GM23248 (cell line): ENCODE results near the gene HSPA12A. TPM values are rescaled to one million over a fixed set of nuclear protein-coding genes. Genes with fewer than 3 reads are reported as not detected.

Experiments used
- DNase-seq: peaks from one replicate; pipeline ENCODE4 v3.0.0-alpha.2; 2015
- H2AFZ ChIP-seq: fragments of 200-600 bp; sonication (generic); 2 replicates; pipeline ENCODE4 v1.6.1; 2016; ENCODE audit warnings: antibody characterized with exemption
- H3F3A ChIP-seq: fragments of 200-600 bp; sonication (generic); 2 replicates; pipeline ENCODE4 v1.6.1; 2016; ENCODE audit warnings: mild to moderate bottlenecking, antibody characterized with exemption, mixed run types; ENCODE audit not compliant: insufficient read depth
- H3K27ac ChIP-seq: fragments of 200-600 bp; sonication (generic); 2 replicates; pipeline ENCODE4 v1.5.1; 2016; ENCODE audit warnings: mild to moderate bottlenecking
- H3K27me3 ChIP-seq: fragments of 200-600 bp; sonication (generic); replicated peaks from 2 replicates; pipeline ENCODE4 v1.6.1; 2016; ENCODE audit warnings: mild to moderate bottlenecking; ENCODE audit not compliant: insufficient read depth
- H3K36me3 ChIP-seq: fragments of 200-600 bp; sonication (generic); 2 replicates; pipeline ENCODE4 v1.6.1; 2016; ENCODE audit warnings: low read depth, mild to moderate bottlenecking
- H3K4me1 ChIP-seq: fragments of 200-600 bp; sonication (generic); 2 replicates; pipeline ENCODE4 v1.6.1; 2016; ENCODE audit warnings: mild to moderate bottlenecking; ENCODE audit not compliant: insufficient read depth
- H3K4me2 ChIP-seq: fragments of 200-600 bp; sonication (generic); one replicate; pipeline ENCODE4 v1.6.1; 2016; ENCODE audit warnings: mild to moderate bottlenecking; ENCODE audit not compliant: unreplicated experiment
- H3K4me3 ChIP-seq: fragments of 200-600 bp; sonication (generic); 2 replicates; pipeline ENCODE4 v1.5.1; 2016; ENCODE audit warnings: mild to moderate bottlenecking
- H3K79me2 ChIP-seq: fragments of 200-600 bp; sonication (generic); 2 replicates; pipeline ENCODE4 v1.6.1; 2016; ENCODE audit warnings: mild to moderate bottlenecking; ENCODE audit not compliant: insufficient read depth
- H3K9ac ChIP-seq: fragments of 200-600 bp; sonication (generic); 2 replicates; pipeline ENCODE4 v1.6.1; 2016; ENCODE audit warnings: mild to moderate bottlenecking
- H3K9me2 ChIP-seq: fragments of 200-600 bp; sonication (generic); 2 replicates; pipeline ENCODE4 v1.6.1; 2016; ENCODE audit warnings: mixed run types, mild to moderate bottlenecking, moderate library complexity; ENCODE audit not compliant: insufficient read depth
- H3K9me3 ChIP-seq: fragments of 200-600 bp; sonication (generic); one replicate; pipeline ENCODE4 v1.6.1; 2017; ENCODE audit warnings: low read depth
- H4K20me1 ChIP-seq: fragments of 200-600 bp; sonication (generic); 2 replicates; pipeline ENCODE4 v1.6.0; 2016; ENCODE audit not compliant: insufficient read depth
- EZH2 ChIP-seq: fragments of 200-600 bp; sonication (generic); IDR thresholded peaks from 2 replicates; pipeline ENCODE4 v1.6.1; 2018; ENCODE audit warnings: antibody characterized with exemption, mild to moderate bottlenecking; ENCODE audit not compliant: insufficient read depth, poor library complexity, severe bottlenecking
- EZH2phosphoT487 ChIP-seq: fragments of 200-600 bp; sonication (generic); IDR thresholded peaks from 2 replicates; pipeline ENCODE4 v1.6.1; 2018; ENCODE audit warnings: antibody characterized with exemption, moderate library complexity, mild to moderate bottlenecking, low read depth; ENCODE audit not compliant: insufficient read depth
- WGBS, 2 experiments: methylation state at CpG; one replicate each; pipeline ENCODE4 v1.1.6; 2015 to 2017; ENCODE audit warnings: low lambda C conversion rate in 2 of 2, low coverage in 1 of 2; ENCODE audit errors: missing lambda C conversion rate in 2 of 2; 5-methylcytosine and 5-hydroxymethylcytosine counted together
- in situ Hi-C: fragments of 300-500 bp; cut with MboI; formaldehyde crosslinking; loops from 2 replicates; pipeline ENCODE4 v1.15.0; 2020
- polyA plus RNA-seq: library from polyadenylated mRNA; unstranded; fragments of >200 nt; fragmentation: Nextera tagmentation; extraction: Ambion mirVana; gene quantifications from 2 replicates; pipeline ENCODE4 v1.2.1, GENCODE V29; 2016
- total RNA-seq: library from RNA; depleted of rRNA; stranded (reverse); fragments of >200 nt; shearing (Covaris generic); gene quantifications from 2 replicates; pipeline ENCODE4 v1.2.3, GENCODE V29; 2014

HSPA12A gene
- total and polyA plus RNA-seq, 2 experiments from 2014 or later, result 4.8 to 5.6 TPM

DNA sequence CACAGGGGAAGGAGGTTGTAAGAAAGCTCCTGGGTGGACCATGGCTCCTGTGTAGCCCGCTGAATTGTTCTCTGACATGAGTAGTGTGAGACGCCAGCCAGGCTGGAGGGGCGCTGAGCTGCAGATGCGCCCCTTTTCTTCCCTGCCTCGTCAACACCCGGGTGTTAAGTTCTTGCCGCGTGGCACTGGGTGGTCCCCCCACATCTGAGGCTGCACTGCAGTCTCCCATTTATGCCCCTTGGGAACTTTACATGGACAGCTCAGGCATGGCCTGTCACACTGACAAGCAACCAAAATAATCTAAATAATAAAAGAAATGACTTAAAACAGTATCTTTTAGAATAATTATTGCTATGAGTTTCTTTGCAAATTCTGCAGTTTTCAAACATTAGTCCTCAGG, 34.6 kb upstream of the HSPA12A start:
- DNase-seq, result no peak
- WGBS, 2 experiments, result 71 to 77% methylated on average over 7 to 8 of the region's 8 CpGs
- no peak overlapping the region for H3K9ac ChIP-seq
- no peaks in the 10 kb centered on the region for H3K9me3 ChIP-seq
- H3K4me1 ChIP-seq, result no peaks in the 10 kb centered on the region
- H3K27me3 ChIP-seq, result no peaks in the 10 kb centered on the region
- H3F3A ChIP-seq, result no peaks in the 10 kb centered on the region
- no peaks in the 10 kb centered on the region for H4K20me1 ChIP-seq
- in situ Hi-C loops, result no loop called here
- H3K4me2 ChIP-seq, result no peak overlapping the region
- TF ChIP-seq EZH2phosphoT487 (no peak), EZH2 (no peak)
- H2AFZ ChIP-seq, result no peak overlapping the region
- no peaks in the 10 kb centered on the region for H3K79me2 ChIP-seq
- no peak overlapping the region for H3K4me3 ChIP-seq
- no peaks in the 10 kb centered on the region for H3K36me3 ChIP-seq
- no peaks in the 10 kb centered on the region for H3K9me2 ChIP-seq
- H3K27ac ChIP-seq, result no peak overlapping the region

DNA sequence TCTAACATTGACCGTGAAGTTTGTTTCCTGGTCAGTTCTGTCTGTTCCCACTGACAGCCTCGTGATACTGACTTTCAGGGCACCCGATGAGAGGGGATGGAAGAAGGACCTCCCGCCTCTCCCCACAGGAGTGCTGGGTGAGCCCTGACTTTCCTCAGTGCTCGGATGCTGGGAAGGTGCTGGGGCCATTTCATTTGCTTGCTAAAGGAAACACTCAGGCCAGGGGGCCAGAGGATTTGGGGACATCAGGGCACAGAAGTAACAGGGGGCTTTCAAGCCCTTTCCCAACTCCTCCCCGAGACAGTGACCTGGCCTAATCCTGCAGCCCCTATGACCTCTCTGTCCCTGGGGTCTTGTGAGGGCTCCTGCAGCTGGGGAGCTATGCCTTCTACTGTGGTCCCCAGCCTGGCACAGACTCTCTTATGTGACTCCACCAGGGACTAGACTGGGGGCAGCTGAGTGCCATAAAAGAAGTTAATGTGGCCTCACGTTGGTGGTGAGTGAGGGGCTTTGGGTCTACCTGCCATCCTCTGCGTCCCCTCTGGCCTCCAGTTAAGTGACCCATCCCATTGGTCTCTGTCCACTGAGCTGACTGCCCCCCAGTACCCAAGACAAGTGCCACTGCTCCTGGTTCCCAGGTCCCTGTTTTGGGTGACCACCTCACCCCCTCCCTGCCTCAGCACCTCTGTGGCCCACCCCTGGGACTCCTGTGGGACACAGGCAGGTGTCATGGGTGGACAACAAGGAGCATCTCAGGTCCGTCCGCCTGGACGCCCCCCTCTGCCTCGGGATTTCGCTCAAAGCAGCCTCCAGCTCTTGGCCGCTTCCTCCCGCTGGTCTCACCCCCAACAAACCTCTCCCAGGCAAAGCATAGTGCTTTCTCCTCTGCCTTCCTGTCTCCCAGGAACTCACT, 33.4 kb upstream of the HSPA12A start:
- Histone ChIP-seq H3K4me2 (no peak overlapping the region), H3K27me3 (no peaks in the 10 kb centered on the region), H3K4me3 (no peak overlapping the region), H3K36me3 (no peaks in the 10 kb centered on the region), H3K4me1 (peaks cover 12% of the 10 kb centered on the region), H3F3A (peaks cover 4% of the 10 kb centered on the region; the same call in 1 of the 2 replicates), H2AFZ (no peak overlapping the region), H3K9me3 (no peaks in the 10 kb centered on the region), H3K9ac (no peak overlapping the region), H3K9me2 (no peaks in the 10 kb centered on the region), H3K27ac (no peak overlapping the region), H4K20me1 (no peaks in the 10 kb centered on the region), H3K79me2 (no peaks in the 10 kb centered on the region)
- no peak for DNase-seq
- in situ Hi-C loops, result no loop called here
- TF ChIP-seq EZH2 (no peak), EZH2phosphoT487 (no peak)
- WGBS, 2 experiments, result 93 to 94% methylated on average over 15 of the region's 15 CpGs

- H3K9me2 ChIP-seq, result no peaks in the 10 kb centered on the region
- in situ Hi-C loops, result no loop called here
- H3K4me1 ChIP-seq, result peaks cover 21% of the 10 kb centered on the region
- DNase-seq, result no peak
- WGBS, 2 experiments, result 28 to 42% methylated on average over 5 to 6 of the region's 6 CpGs
- no peak for TF ChIP-seq EZH2
- no peak for TF ChIP-seq EZH2phosphoT487
- H2AFZ ChIP-seq, result no peak overlapping the region
- no peak overlapping the region for H3K4me3 ChIP-seq
- H3F3A ChIP-seq, result peaks cover 8% of the 10 kb centered on the region; the same call in 1 of the 2 replicates
- H3K27ac ChIP-seq, result no peak overlapping the region
- H3K79me2 ChIP-seq, result no peaks in the 10 kb centered on the region
- no peaks in the 10 kb centered on the region for H4K20me1 ChIP-seq
- no peak overlapping the region for H3K9ac ChIP-seq
- no peaks in the 10 kb centered on the region for H3K36me3 ChIP-seq
- no peaks in the 10 kb centered on the region for H3K27me3 ChIP-seq
- H3K9me3 ChIP-seq, result no peaks in the 10 kb centered on the region
- no peak overlapping the region for H3K4me2 ChIP-seq
Observed at GRCh38 chr10:116774728-116775151, 32.4 kb upstream of the HSPA12A start.

DNA sequence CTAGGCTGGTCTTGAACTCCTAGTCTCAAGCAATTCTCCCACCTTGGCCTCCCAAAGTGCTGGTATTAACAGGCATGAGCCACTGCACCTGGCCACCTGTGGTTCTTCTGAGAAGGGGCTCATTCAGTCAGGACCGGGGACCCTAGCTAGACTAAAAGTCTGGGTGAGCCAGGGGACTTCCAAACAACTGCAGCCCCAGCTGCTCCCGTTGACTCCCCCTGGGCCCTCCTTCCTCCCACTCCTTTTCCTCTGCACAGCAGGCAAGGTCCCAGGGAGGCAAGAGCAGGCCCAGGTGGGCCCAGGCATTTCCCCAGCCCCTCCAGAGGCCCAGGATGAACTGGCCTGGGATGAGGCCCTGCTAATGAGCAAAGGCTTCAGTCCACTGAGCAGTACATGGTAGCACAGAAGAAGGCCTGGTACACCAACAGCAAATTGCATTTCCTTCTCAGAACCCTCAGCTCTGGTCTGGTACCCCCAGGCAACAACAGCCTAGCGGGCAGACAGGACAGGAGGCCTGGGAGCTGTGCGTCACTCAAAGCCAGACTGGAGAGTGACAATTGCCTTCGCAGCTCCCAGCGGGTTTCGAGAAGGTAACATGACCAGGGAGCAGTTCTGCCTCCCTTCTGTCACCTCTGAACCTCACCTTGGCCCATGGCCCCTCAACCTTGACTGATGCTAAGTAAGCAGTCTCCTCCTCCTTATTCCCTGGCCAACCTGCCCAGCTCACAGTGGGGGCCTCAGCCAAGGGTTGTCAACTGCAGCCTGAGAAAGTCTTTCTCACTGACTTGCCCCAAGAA, 30.7 kb upstream of the HSPA12A start:
- no peak for DNase-seq
- Histone ChIP-seq H3K4me3 (no peak overlapping the region), H3K79me2 (no peaks in the 10 kb centered on the region), H2AFZ (no peak overlapping the region), H3K36me3 (no peaks in the 10 kb centered on the region), H3K27ac (no peak overlapping the region), H3F3A (peaks cover 8% of the 10 kb centered on the region; the same call in 1 of the 2 replicates), H3K4me1 (peaks cover 36% of the 10 kb centered on the region), H3K9me3 (no peaks in the 10 kb centered on the region), H3K27me3 (no peaks in the 10 kb centered on the region), H3K9me2 (no peaks in the 10 kb centered on the region), H3K9ac (no peak overlapping the region), H4K20me1 (no peaks in the 10 kb centered on the region), H3K4me2 (no peak overlapping the region)
- in situ Hi-C loops, result no loop called here
- TF ChIP-seq EZH2, result no peak
- WGBS, 2 experiments, result 95 to 100% methylated on average over 7 of the region's 7 CpGs
